Uterus (tissue), 4 donors: ENCODE measurements around the gene PRAMEF11. TPM values are rescaled to one million over a fixed set of nuclear protein-coding genes. Genes with fewer than 3 reads are reported as not detected.
"Not testable (repeated sequence)": the region's sequence is repeated elsewhere in the genome, so short reads cannot be mapped to it uniquely, and the experiment has no call there.

Experiments
- DNase-seq, 2 donors: peaks; one replicate each; pipeline ENCODE4 v3.0.0-alpha.2; 2019 to 2020
- H3K27ac ChIP-seq, 2 donors: fragments of 200-600 bp; sonication (generic); 1 replicate in 1 of 2; 2 replicates in 1 of 2; pipeline ENCODE4 v1.5.1; 2016 to 2018
- H3K27me3 ChIP-seq, 2 donors: fragments of 200-600 bp; sonication (generic); one replicate each; pipeline ENCODE4 v1.5.1; 2018 to 2019; ENCODE audit warnings: control low read depth in 1 of 2
- H3K36me3 ChIP-seq, 2 donors: fragments of 200-600 bp; sonication (generic); one replicate each; pipeline ENCODE4 v1.5.1; 2019; ENCODE audit warnings: control low read depth in 1 of 2
- H3K4me1 ChIP-seq, 2 donors: fragments of 200-600 bp; sonication (generic); one replicate each; pipeline ENCODE4 v1.5.1; 2018 to 2019; ENCODE audit warnings: control low read depth in 1 of 2
- H3K4me3 ChIP-seq, 2 donors: fragments of 200-600 bp; sonication (generic); 1 replicate in 1 of 2; 2 replicates in 1 of 2; pipeline ENCODE4 v1.5.1; 2018 to 2019; ENCODE audit warnings: mild to moderate bottlenecking in 1 of 2
- H3K9me3 ChIP-seq, 2 donors: fragments of 200-600 bp; sonication (generic); one replicate each; pipeline ENCODE4 v1.5.1; 2019; ENCODE audit warnings: control low read depth in 1 of 2
- POLR2A ChIP-seq, 2 donors: fragments of 450-650 bp; IDR thresholded peaks; one replicate each; pipeline ENCODE4 v1.6.1; 2016; ENCODE audit warnings: antibody characterized with exemption in 2 of 2, mild to moderate bottlenecking in 1 of 2, moderate library complexity in 1 of 2
- intact Hi-C: fragments of 100-400 bp; cut with DNase I; formaldehyde crosslinking; loops from one replicate; pipeline ENCODE4 v1.15.1; 2023; ENCODE audit warnings: low total_unique reads
- total RNA-seq, 4 donors: library from RNA; depleted of rRNA in 3 of 4; stranded (reverse); fragments of >200 nt in 3 of 4; gene quantifications; one replicate each; pipeline versions ENCODE4 v1.1.0 to v1.2.4, GENCODE V29; 2014 to 2023
- TF ChIP-seq, protein P1 (sequence below), 4 experiments: fragments of 200-600 bp in 2 of 4; fragments of 450-650 bp in 2 of 4; sonication (generic) in 2 of 4; IDR thresholded peaks; one replicate each; pipeline ENCODE4 v1.5.1; 2016 to 2019; ENCODE audit warnings: antibody characterized with exemption in 4 of 4, mild to moderate bottlenecking in 2 of 4, moderate library complexity in 1 of 4
- donor health status: DM: yes; HTN: yes; CAD: no.

PRAMEF11 gene
- total RNA-seq, 4 donors from 2014 or later, result not detected

DNA sequence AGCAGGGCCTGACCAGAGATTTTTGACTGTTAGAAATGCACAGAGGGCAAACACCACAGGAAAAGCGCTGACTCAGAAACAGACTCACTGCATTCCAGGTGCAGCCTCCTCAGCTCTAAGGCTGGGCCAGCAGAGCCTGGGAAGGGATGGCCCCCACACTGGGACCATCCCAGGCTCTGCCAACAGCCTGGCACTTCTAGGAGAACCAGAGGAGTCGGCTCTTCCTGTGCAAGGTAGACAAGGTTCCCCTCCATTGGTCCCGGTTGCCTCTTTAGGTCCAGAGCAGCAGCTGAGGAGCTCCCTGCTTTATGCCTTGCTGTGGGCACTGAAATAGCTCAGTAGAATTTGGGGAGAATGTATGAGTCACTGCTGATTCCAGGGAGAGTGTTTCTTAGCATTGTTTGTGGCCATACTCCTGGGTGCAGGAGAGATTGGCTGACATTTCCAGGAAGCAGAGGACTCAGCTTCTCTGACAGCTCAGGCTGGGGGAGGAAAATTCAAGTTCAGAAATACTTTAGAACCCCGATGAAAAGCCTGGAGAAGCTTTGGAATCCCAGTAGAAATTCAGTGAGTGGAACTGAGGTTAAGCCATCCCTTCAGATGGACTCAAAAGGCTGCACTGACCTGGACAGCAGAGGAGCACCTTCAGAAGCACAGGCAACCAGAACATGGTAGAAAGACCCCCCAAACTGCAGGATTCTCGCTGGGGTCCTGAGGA is 20.4 kb downstream of the PRAMEF11 start:
- intact Hi-C loops, result no loop called here
- Histone ChIP-seq H3K27ac (no peak overlapping the region), H3K4me1 (no peaks in the 10 kb centered on the region), H3K4me3 (no peak overlapping the region), H3K27me3 (no peaks in the 10 kb centered on the region), H3K9me3 (no peaks in the 10 kb centered on the region), H3K36me3 (no peaks in the 10 kb centered on the region)
- no peak for DNase-seq
- TF ChIP-seq, protein P1, sequence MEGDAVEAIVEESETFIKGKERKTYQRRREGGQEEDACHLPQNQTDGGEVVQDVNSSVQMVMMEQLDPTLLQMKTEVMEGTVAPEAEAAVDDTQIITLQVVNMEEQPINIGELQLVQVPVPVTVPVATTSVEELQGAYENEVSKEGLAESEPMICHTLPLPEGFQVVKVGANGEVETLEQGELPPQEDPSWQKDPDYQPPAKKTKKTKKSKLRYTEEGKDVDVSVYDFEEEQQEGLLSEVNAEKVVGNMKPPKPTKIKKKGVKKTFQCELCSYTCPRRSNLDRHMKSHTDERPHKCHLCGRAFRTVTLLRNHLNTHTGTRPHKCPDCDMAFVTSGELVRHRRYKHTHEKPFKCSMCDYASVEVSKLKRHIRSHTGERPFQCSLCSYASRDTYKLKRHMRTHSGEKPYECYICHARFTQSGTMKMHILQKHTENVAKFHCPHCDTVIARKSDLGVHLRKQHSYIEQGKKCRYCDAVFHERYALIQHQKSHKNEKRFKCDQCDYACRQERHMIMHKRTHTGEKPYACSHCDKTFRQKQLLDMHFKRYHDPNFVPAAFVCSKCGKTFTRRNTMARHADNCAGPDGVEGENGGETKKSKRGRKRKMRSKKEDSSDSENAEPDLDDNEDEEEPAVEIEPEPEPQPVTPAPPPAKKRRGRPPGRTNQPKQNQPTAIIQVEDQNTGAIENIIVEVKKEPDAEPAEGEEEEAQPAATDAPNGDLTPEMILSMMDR (IDR thresholded peaks at IDR 0.05), result no peak
- TF ChIP-seq POLR2A (IDR thresholded peaks at IDR 0.05), result no peak

DNA sequence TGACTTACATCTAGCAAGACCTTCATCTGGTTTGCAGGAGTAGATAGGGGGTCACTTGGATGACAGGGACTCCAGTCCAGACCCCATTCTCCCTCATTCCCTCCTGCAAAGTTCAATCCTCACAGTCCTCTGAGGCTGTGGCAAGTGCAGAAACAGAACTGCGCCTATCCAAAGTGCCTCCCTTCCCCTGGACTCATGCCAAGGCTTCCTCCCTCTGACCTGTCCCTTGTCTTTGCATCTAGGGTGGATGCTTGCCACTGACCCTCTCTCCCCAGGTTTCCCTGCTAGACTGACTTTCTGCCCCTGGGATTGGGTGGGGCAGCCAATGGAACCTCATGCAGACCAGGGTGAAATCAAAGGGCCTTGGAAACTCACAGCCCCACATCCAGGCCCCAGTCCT is 21.3 kb downstream of the PRAMEF11 start:
- intact Hi-C loops, result no loop called here
- H3K36me3 ChIP-seq, result no peaks in the 10 kb centered on the region
- H3K27me3 ChIP-seq, result no peaks in the 10 kb centered on the region
- no peak overlapping the region for H3K4me3 ChIP-seq
- H3K27ac ChIP-seq, result no peak overlapping the region
- H3K4me1 ChIP-seq, result no peaks in the 10 kb centered on the region
- TF ChIP-seq, protein P1 (IDR thresholded peaks at IDR 0.05), result no peak
- no peak for TF ChIP-seq POLR2A (IDR thresholded peaks at IDR 0.05)
- no peaks in the 10 kb centered on the region for H3K9me3 ChIP-seq
- DNase-seq, result no peak

DNA sequence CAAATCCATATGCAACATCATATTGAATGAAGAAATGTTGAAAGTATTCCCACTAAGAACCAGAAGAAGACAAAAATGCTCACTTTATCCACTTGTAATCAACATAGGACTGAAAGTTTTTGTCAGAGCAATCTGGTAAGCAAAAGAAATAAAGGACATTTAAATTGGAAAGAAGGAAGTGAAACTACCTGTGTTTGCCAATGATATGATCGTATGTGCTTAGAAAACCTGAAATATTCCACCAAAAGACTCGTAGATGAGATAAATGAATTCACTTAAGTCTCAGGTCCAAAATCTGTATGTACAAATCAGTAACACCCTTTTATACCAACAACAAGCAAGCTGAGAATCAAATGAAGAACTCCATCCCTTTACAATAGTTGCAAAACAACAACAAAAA is 31.5 kb downstream of the PRAMEF11 start:
- H3K27me3 ChIP-seq, result no peaks in the 10 kb centered on the region
- H3K4me3 ChIP-seq, result no peak overlapping the region
- H3K4me1 ChIP-seq, result no peaks in the 10 kb centered on the region
- no peak overlapping the region for H3K27ac ChIP-seq
- no peaks in the 10 kb centered on the region for H3K36me3 ChIP-seq
- no peak for DNase-seq
- intact Hi-C loops, result no loop called here
- TF ChIP-seq POLR2A (IDR thresholded peaks at IDR 0.05), result no peak
- TF ChIP-seq, protein P1 (IDR thresholded peaks at IDR 0.05), result no peak
- H3K9me3 ChIP-seq, result no peaks in the 10 kb centered on the region

DNA sequence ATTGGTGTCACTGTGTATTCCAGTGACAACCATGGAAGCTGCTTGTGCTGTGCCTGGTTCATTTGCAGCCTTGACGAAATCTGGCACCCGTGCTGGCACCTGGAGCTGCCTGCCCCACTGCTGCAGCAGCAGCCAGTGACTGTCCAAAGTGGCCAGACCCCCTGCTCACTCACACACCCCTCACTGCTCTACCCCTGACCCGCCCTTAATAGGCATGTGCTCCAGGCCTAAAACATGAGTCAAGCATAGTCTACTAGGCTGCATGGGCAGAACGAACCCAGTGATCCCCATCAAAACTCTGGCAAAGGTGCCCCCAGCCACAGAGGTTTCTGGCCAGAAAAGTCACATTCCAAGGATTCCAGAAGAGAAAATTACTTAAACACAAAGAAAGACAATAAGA is 32.3 kb downstream of the PRAMEF11 start:
- TF ChIP-seq POLR2A (IDR thresholded peaks at IDR 0.05), result no peak
- TF ChIP-seq, protein P1 (IDR thresholded peaks at IDR 0.05), result no peak
- no peak overlapping the region for H3K4me3 ChIP-seq
- no peaks in the 10 kb centered on the region for H3K36me3 ChIP-seq
- no peaks in the 10 kb centered on the region for H3K27me3 ChIP-seq
- no peak for DNase-seq
- no peaks in the 10 kb centered on the region for H3K9me3 ChIP-seq
- no peaks in the 10 kb centered on the region for H3K4me1 ChIP-seq
- intact Hi-C loops, result no loop called here
- H3K27ac ChIP-seq, result no peak overlapping the region

DNA sequence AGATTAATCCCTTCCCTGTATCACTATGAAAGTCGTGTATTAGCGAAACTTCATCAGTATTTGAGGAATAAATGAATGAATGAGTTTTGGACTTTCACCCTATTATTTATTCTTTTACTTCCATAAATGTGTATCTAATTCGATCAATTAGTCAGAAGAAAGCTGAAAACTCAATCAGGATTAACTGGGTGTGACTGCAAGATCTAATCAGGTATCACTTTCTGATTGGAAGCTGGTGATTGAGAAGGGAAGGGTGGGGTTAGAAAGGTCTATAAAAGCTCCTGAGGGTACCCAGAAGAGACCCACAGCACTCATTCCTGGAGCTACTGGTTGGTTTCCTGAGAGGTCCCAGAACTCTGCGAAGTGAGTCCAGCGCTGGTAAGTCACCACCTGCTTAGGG is 40.1 kb downstream of the PRAMEF11 start, which contains the start of gene PRAMEF1:
TSS of gene PRAMEF1 (plus strand) at position 301 of the 400 bp plus-strand sequence. CDS start 1,831 bp downstream, outside the sequence.
- H3K27me3 ChIP-seq, H3K4me1 ChIP-seq, H3K27ac ChIP-seq, H3K4me3 ChIP-seq, intact Hi-C loops, H3K36me3 ChIP-seq, DNase-seq, H3K9me3 ChIP-seq: not testable (repeated sequence)

DNA sequence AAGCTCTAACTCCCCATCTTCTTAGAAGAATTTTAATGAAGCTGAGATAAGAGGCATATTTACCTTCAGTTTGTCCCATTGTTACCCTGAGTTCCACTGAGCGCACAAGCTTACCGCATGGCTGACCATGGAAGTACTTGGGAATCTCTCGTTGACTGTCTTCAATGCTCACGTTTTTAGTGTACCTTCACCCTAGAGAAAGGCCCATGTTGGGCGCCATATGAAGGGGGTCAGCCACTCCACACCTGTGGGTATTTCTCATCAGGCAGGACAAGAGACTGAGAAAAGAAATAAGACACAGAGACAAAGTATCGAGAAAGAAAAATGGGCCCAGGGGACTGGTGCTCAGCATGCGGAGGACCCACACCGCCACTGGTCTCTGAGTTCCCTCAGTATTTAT is 46.5 kb downstream of the PRAMEF11 start:
- DNase-seq, H3K36me3 ChIP-seq, H3K9me3 ChIP-seq, H3K27me3 ChIP-seq, intact Hi-C loops, H3K4me3 ChIP-seq, H3K27ac ChIP-seq, H3K4me1 ChIP-seq: not testable (repeated sequence)

DNA sequence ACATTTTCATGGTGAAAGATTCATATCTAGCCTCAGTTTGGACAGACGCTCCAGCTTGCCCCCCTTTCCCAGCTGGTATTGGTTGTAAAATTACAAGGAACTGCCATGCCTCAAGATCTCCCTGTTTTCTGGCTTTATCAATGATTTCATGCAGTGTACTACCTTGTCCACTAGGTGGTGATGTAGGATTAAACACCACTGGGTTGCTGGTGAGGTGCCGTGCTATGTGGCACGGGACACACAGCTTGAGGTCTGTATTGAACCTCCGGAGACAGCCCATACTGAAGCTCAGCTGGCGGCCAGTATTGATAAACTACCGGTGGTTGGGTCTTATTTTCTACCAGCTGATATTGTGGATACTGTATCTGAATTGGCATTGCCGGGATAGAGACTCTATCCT is 47.4 kb downstream of the PRAMEF11 start:
- not testable (repeated sequence) for DNase-seq

DNA sequence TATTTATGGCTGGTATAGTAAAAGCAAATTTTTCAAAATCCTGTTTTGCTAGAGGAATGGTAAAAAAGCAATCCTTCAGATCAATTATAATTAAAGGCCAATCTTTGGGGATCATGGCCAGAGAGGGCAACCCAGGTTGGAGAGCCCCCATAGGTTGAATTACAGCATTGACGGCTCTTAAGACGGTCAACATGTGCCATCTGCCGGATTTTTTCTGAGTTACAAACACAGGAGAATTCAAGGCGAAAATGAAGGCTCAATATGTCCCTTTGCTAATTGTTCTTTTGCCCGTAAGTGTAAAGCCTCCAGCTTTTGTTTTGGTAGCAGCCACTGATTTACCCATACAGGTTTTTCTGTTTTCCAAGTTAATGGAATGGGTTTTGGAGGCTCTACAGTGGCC is 49.7 kb downstream of the PRAMEF11 start:
- H3K27me3 ChIP-seq, H3K27ac ChIP-seq, H3K4me1 ChIP-seq, DNase-seq, intact Hi-C loops, H3K36me3 ChIP-seq, H3K9me3 ChIP-seq, H3K4me3 ChIP-seq: not testable (repeated sequence)

More for the DNA sequence above, 47.4 kb downstream of the PRAMEF11 start:
- H3K4me1 ChIP-seq, H3K36me3 ChIP-seq, H3K9me3 ChIP-seq, H3K27me3 ChIP-seq, intact Hi-C loops, H3K27ac ChIP-seq, H3K4me3 ChIP-seq: not testable (repeated sequence)
